Right cardiac atrium (tissue), 5 donors: ENCODE data around the gene CCDC68. TPM values are rescaled to one million over a fixed set of nuclear protein-coding genes. Genes with fewer than 3 reads are reported as not detected.
A peak's percentile ranks its signal among the peaks of the same experiment; 100 is the strongest.

Experiments
- ATAC-seq, 2 donors: fragments of 200-7000 bp; cut with Tn5 transposase; one replicate each; pipeline versions ENCODE4 v1.8.0 to v1.9.1; 2020; ENCODE audit warnings: moderate library complexity in 2 of 2, mild to moderate bottlenecking in 1 of 2
- DNase-seq, 3 donors: peaks; one replicate each; pipeline ENCODE4 v3.0.0-alpha.2; 2020
- H3K27ac ChIP-seq: one replicate; pipeline ENCODE4 v1.5.1; 2013; ENCODE audit warnings: mild to moderate bottlenecking, low read length, control low read depth, moderate library complexity
- H3K27me3 ChIP-seq: one replicate; pipeline ENCODE4 v1.6.1; 2013; ENCODE audit not compliant: control insufficient read depth, insufficient read depth
- H3K4me1 ChIP-seq: one replicate; pipeline ENCODE4 v1.6.1; 2013; ENCODE audit warnings: low read length; ENCODE audit not compliant: control insufficient read depth, insufficient read depth
- H3K4me3 ChIP-seq: one replicate; pipeline ENCODE4 v1.5.1; 2013; ENCODE audit warnings: low read length, control low read depth
- H3K9me3 ChIP-seq: one replicate; pipeline ENCODE4 v1.6.1; 2013; ENCODE audit warnings: low read length; ENCODE audit not compliant: control insufficient read depth
- WGBS: extraction: QIAGEN DNeasy Blood & Tissue Kit; methylation state at CpG from one replicate; pipeline ENCODE4 v1.1.7; 2013; 5-methylcytosine and 5-hydroxymethylcytosine counted together
- intact Hi-C, 4 donors: fragments of 100-400 bp; cut with DNase I; formaldehyde crosslinking; loops; one replicate each; pipeline versions ENCODE4 v1.11.0 to v1.14.0; 2022 to 2023
- polyA plus RNA-seq: library from polyadenylated mRNA; stranded (reverse); fragments of 200-250 nt; gene quantifications from one replicate; pipeline ENCODE4 v1.2.3, GENCODE V29; 2013
- total RNA-seq, 4 donors: library from RNA; stranded (reverse); fragmentation: NEBNext Ultra II Directional; extraction: Animal tissue kit (Norgen Biotek cat#: 25700); gene quantifications; one replicate each; pipeline ENCODE4 v1.2.1, GENCODE V29; 2021
- donor health status: healthy with polysubstance abuse.
- donor health status: DM: no; HTN: yes; CAD: no.
- donor health status: DM: no; HTN: no; CAD: no.
- donor health status: DM: no; HTN: yes; CAD: no; lungs with severe emphysema.
- donor health status: DM: yes; HTN: yes; CAD: no.

Gene CCDC68
- total and polyA plus RNA-seq, 5 donors = 4.1 to 8.9 (median 6.1) TPM

GRCh38 chr18:54961016-54961423, 1.8 kb upstream of the CCDC68 start:
- ATAC-seq = peak in 1 of 2 donors; percentile 39
- WGBS = 40% methylated on average over 2 of the region's 2 CpGs
- Histone ChIP-seq H3K27me3 (no peaks in the 10 kb centered on the region), H3K27ac (no peak overlapping the region), H3K9me3 (no peaks in the 10 kb centered on the region), H3K4me1 (no peaks in the 10 kb centered on the region), H3K4me3 (no peak overlapping the region)
- intact Hi-C loops = no loop called here
- DNase-seq = no peak

- Histone ChIP-seq H3K9me3 (no peaks in the 10 kb centered on the region), H3K27ac (no peak overlapping the region), H3K4me3 (no peak overlapping the region), H3K27me3 (no peaks in the 10 kb centered on the region), H3K4me1 (no peaks in the 10 kb centered on the region)
- DNase-seq (no peak), ATAC-seq (no peak)
- WGBS = 81% methylated on average over 3 of the region's 3 CpGs
- intact Hi-C loops = no loop called here
Observed at GRCh38 chr18:54960197-54960596, 936 bp upstream of the CCDC68 start.

DNA sequence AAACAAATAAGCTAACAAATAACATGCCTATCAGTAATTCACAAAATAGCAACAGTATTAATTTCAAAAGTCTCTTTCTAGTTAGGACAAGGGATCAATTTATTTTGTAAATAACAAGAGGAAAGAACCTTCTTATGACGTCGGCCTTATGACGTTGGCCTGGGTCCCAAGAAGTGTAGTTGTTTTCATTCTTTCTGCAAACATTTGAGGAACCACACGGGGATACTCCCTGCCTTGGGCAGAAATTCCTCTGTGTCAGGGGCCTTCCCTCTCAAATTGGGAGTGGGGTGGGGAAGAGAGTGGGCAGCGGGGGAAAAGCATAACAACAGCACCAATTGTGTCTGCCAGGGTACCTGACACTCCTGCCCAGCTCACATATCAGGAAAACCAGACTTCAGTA, 1.3 kb downstream of the CCDC68 start:
- H3K27ac ChIP-seq = peak overlapping the region; percentile 6
- peak; percentile 30 to 34 for ATAC-seq
- DNase-seq = peak in 1 of 3 donors; percentile 64
- peak overlapping the region; percentile 66 for H3K4me3 ChIP-seq
- no peaks in the 10 kb centered on the region for H3K4me1 ChIP-seq
- H3K9me3 ChIP-seq = no peaks in the 10 kb centered on the region
- H3K27me3 ChIP-seq = no peaks in the 10 kb centered on the region
- WGBS = 41% methylated on average over 5 of the region's 5 CpGs
- intact Hi-C loops = no loop called here

GRCh38 chr18:54957296-54957832, 1.9 kb downstream of the CCDC68 start:
- peak overlapping the region; percentile 26 for H3K4me3 ChIP-seq
- no peak for DNase-seq
- ATAC-seq = peak; percentile 28 to 57
- no peaks in the 10 kb centered on the region for H3K27me3 ChIP-seq
- no peaks in the 10 kb centered on the region for H3K4me1 ChIP-seq
- intact Hi-C loops = no loop called here
- 48% methylated on average over 2 of the region's 2 CpGs for WGBS
- H3K9me3 ChIP-seq = no peaks in the 10 kb centered on the region
- no peak overlapping the region for H3K27ac ChIP-seq

DNA sequence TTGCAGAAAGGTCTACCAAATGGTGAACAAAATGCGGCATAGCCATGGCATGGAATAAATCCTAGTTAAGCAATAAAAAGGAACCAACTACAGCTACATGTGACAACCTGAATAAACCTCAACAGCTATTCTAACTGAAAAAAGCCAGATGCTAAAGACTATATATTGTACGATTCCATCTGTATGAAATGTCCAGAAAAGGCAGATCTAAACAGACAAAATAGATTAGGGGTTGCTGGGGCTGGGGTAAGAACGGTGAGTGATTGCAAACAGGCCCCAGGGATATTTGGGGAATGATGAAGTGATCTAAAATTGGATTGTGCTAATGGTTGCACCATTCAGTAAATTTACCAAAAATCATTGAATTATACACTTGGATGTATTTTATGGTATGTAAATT, 2.8 kb downstream of the CCDC68 start:
- 87% methylated on average over 3 of the region's 3 CpGs for WGBS
- H3K4me1 ChIP-seq = no peaks in the 10 kb centered on the region
- no peak overlapping the region for H3K27ac ChIP-seq
- H3K9me3 ChIP-seq = no peaks in the 10 kb centered on the region
- intact Hi-C loops = no loop called here
- ATAC-seq = no peak
- no peak overlapping the region for H3K4me3 ChIP-seq
- H3K27me3 ChIP-seq = no peaks in the 10 kb centered on the region
- DNase-seq = no peak

- Histone ChIP-seq H3K9me3 (no peaks in the 10 kb centered on the region), H3K27ac (no peak overlapping the region), H3K27me3 (no peaks in the 10 kb centered on the region), H3K4me1 (no peaks in the 10 kb centered on the region), H3K4me3 (no peak overlapping the region)
- DNase-seq (no peak), ATAC-seq (no peak)
- intact Hi-C loops = no loop called here
Observed at GRCh38 chr18:54952026-54952425, 7.2 kb downstream of the CCDC68 start.

DNA sequence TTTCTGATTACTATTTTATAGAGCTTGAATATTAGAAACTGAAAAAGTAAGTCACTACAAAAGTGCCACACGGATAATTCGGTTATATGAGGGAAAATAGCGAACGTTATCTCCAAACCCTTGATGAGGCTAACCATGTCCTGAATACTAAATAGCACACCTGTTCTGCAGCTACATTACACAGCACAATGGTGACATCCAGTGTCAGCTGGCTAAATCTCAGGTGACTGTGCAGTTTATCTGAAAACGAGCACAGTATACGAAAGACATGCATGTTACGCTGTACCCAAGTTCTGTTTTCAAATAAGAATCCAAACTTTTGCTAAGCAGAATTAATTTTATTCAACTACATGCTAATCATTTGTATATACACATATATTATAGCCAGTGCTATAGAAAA, 9.0 kb downstream of the CCDC68 start:
- H3K27me3 ChIP-seq = no peaks in the 10 kb centered on the region
- 96% methylated on average over 7 of the region's 7 CpGs for WGBS
- intact Hi-C loops = no loop called here
- ATAC-seq (no peak), DNase-seq (no peak)
- no peaks in the 10 kb centered on the region for H3K4me1 ChIP-seq
- H3K9me3 ChIP-seq = no peaks in the 10 kb centered on the region
- no peak overlapping the region for H3K4me3 ChIP-seq
- H3K27ac ChIP-seq = no peak overlapping the region

DNA sequence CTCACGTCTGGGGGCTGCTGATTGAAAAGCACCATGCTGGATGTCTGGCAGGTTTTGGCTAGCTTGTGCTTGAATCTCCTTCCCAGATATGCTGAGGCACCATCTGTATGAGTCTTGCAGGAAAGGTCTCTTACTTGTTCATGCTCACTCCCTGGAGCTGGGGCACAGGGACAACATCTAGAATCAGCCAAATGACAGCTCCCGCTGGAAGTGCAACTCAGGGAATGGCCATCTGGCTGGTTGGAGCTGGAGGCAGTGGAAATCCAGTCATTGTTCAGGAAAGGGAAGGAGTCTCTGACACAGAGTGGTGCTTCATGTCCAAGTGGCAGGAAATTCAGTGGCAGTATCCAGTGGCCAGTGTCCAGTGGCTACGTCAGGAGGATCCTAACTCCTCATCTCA, 9.7 kb downstream of the CCDC68 start:
- intact Hi-C loops = no loop called here
- no peaks in the 10 kb centered on the region for H3K4me1 ChIP-seq

DNA sequence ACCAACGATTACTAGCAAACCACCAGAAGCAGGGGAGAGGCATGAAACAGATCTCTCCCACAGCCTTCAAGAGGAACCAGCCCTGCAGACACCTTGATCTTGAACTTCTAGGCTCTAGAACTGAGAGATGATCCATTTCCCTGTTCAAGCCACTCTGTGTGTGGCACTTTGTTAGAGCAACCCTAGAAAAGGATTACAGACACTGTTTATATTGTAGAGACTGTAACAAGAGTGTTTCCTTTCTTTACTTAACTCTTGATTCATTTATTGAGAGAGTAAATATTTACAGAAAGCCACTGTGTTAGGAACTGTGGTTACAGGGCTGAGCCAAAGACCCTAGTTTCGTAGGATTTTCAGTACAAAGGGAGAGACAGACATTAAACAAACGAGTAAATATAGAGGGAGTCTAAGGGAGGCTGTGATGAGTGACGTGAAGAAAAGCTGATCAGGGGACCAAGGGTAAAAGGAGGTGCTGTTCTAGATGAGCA, 10.9 kb downstream of the CCDC68 start:
- DNase-seq (no peak), ATAC-seq (no peak)
- Histone ChIP-seq H3K9me3 (no peaks in the 10 kb centered on the region), H3K4me1 (no peaks in the 10 kb centered on the region), H3K27ac (no peak overlapping the region), H3K27me3 (no peaks in the 10 kb centered on the region), H3K4me3 (no peak overlapping the region)
- intact Hi-C loops = no loop called here
- 72% methylated on average over 4 of the region's 4 CpGs for WGBS

More for the DNA sequence above, 9.7 kb downstream of the CCDC68 start:
- Histone ChIP-seq H3K4me3 (no peak overlapping the region), H3K27ac (no peak overlapping the region), H3K27me3 (no peaks in the 10 kb centered on the region), H3K9me3 (no peaks in the 10 kb centered on the region)
- 78% methylated on average over 3 of the region's 3 CpGs for WGBS
- no peak for ATAC-seq
- no peak for DNase-seq

DNA sequence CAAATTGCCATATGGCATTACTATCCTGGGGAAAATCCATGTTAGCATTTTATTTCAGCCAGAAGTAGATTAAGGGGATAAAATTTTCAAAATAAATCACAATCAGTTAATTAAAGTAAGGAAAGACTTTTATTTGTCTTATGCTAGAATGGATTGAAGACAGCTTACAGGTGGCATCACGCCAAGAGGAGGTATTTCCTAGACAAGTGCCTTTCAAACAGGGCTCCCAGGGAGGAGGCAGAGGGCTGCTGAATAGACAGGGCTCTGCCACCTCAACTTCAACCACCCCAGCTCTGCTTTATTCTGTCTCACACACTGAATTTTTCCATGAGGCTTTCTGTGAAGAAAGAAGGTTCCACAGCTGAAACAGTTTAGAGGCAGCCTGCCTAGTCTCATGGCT, 12.2 kb downstream of the CCDC68 start:
- Histone ChIP-seq H3K27me3 (no peaks in the 10 kb centered on the region), H3K4me3 (no peak overlapping the region), H3K9me3 (no peaks in the 10 kb centered on the region), H3K27ac (no peak overlapping the region), H3K4me1 (no peaks in the 10 kb centered on the region)
- DNase-seq (peak in 1 of 3 donors; percentile 54), ATAC-seq (peak in 1 of 2 donors; percentile 68)
- intact Hi-C loops = no loop called here
- 36% methylated on average over 1 of the region's 1 CpG for WGBS

DNA sequence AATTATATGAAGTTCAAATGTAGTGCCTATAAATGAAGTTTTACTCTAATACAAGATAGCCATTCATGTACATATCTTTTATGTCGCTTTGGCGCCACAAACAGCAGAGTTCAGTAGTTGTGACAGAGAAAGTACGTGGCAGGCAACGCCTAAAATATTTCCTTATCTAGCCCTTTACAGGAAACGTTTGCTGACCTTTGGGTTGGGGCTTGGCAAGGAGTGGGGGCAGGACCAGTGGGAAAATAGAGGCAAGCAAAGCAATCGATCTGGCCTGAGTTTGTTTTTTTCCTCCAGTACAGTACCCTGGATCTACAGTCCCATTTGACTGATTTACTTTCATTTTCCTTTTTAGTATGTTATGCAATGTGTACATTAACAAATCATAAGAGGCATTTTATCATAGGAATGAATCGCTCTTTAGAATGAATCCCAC, 13.1 kb downstream of the CCDC68 start:
- DNase-seq = peak; percentile 67 to 73 (median 67)
- Histone ChIP-seq H3K4me1 (no peaks in the 10 kb centered on the region), H3K27ac (peak overlapping the region; percentile 20), H3K4me3 (peak overlapping the region; percentile 68), H3K9me3 (no peaks in the 10 kb centered on the region), H3K27me3 (no peaks in the 10 kb centered on the region)
- 3% methylated on average over 7 of the region's 7 CpGs for WGBS
- intact Hi-C loops = no loop called here
- ATAC-seq = peak; percentile 92 to 94
